DMS153 treated with DMSO at 0.1 percent for 48 hours (cell line): Measurements from ENCODE around the gene DNAJC22.
"Not testable (repeated sequence)": the region's sequence is repeated elsewhere in the genome, so short reads cannot be mapped to it uniquely, and the experiment has no call there.

Experiments used
- DNase-seq: peaks from one replicate; lab custom pipeline; 2025; ENCODE audit not compliant: unreplicated experiment; lab: John Stamatoyannopoulos, UW

DNAJC22 gene

DNA sequence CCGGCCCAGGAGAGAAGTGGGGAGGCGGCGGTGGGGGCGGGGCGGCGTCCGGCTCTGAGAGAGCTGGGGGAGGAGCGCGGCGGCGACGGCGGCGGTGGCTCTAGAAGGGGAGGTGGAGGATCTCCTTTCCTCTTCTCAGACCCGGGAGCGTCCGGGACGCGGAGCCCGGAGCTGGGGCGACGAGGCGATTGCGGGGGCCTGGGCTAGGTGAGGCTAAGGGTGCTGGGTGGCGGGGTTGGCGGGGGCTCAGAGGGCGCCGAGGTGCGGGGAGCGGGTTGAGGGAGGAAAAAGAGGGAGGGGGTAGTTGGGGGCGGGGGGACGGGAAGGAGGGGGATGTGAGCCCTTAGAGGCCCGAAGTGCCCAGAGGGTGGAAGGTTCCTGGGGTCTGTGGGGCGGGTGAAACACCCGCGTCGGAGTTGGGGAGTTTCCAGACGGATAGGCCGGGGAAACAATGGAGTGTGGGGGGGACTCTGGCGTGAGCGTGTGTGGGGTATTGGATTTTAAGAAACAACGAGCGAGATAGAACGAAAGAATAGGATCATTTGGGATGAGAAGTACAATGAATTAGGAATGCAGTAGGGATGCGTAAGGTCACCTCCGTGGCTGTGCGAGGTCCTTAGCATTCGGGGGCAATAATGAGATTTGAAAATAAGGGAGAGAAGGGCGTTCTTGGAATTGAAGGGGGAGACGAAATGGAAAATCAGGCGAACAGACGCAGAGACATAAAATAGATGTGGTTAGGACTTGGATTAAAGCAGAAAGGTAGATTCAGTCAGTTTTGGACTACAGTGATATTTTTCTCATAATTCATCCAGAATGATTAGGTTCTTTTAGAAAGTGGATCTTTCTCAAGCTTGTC is 20.9 kb downstream of the DNAJC22 start, which contains the start of gene SPATS2:
Gene SPATS2 (plus strand): TSS at position 82 of the 859 bp plus-strand sequence. CDS start 93,551 bp downstream, outside the sequence.
- DNase-seq, result no peak

DNA sequence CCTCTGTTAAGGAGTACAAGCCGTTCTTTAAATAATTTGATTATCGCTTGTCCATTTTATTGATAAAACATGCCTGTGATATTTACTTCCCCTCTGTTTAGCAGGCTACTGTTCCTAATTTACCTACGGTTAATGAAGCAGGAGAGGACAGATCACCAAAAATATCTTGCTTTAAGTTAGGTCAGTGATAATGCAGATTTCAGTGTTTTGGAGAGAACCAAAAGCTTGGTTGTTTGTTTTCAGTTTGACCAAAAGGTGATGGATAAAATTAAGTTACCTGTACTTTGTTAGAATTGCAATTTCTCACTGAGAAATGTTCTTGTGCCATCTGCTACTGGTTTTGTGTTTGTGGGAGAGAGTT is 21.5 kb downstream of the DNAJC22 start:
- DNase-seq, result no peak

DNA sequence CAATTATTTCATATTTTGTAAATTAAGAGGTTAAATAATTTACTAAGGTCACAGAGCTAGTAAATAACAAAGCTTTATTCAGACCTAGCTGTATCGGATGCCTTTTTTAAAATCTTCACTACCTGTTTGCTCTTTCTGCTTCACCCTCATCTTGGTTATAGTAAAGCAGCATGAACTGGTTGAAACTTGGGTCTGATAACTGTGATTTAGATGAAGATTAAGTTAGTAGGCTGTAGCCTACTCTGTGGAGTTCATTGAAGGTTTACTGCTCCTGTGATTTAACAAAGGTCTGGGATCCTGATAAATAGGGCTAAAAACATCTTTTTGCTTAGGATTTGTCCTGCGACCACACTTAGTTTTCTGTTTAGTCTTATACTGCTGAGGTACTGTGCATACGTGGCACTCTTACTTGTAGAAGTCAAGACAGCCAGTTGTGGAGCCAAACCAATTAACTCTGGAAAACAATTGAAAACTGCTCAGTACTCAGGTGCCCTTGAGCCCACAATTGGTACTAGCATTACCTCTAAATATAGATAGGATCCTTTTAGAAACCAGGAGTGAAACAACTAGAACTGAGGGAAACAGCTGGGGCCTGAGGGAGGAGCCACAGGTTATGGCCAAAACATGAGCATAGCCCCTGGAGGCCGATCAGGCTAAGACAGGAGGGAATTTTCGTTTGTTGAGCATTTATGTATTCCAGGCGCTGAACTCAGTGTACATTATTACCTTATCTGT is 22.9 kb downstream of the DNAJC22 start:
- DNase-seq, result no peak

DNA sequence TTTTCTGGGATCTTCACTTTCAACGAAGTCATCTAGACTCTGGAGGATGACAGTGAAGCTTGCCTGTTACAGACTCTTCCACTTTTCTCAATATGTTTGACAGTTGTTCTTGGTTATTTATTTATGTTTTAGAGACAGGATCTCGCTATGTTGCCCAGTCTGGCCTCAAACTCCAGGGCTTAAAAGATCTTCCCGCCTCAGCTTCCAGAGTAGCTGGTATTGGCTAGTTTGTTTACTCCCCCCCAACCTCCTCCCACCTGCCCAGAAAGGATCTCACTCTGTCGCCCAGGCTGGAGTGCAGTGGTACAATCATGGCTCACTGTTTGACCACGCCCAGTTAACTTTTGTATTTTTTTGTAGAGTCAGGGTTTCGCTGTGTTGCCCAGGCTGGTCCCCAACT is 23.9 kb downstream of the DNAJC22 start:
- no peak for DNase-seq

DNA sequence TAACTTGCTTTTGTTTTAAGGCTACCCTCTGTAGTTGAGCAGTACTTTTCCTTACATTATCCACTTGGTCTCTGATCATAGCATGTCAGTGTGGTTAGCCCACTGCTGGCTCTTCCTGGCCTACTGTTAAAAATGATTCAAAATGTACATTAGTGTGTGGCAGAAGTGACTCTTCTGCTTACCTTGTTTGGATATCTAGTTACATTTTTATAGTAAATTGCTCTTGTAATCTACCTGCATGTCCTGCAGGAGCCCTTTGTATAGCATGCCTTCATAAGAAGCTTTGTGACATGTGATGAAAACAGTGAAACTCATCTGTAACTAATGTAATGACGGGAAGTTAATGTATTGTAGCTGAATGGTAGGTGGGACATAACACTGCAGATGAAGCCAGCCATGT is 28.7 kb downstream of the DNAJC22 start:
- no peak for DNase-seq

DNA sequence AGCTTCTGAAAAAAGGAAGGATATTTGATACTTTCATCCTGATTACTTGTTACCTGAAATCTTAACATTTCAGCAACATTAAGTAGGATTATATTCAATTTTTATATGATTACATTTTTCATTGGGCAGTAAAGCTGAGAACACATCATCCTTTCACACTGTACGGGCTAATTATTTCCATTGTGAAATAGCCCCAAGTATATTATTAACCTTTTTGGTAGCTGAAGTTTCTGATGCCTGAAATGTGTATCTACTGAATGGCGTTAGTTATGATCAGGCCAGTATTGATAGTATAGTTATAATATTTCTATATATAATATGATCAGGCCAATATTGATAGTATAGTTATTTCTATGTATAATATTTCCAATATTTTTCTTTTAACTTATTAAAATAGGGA is 30.7 kb downstream of the DNAJC22 start:
- no peak for DNase-seq

DNA sequence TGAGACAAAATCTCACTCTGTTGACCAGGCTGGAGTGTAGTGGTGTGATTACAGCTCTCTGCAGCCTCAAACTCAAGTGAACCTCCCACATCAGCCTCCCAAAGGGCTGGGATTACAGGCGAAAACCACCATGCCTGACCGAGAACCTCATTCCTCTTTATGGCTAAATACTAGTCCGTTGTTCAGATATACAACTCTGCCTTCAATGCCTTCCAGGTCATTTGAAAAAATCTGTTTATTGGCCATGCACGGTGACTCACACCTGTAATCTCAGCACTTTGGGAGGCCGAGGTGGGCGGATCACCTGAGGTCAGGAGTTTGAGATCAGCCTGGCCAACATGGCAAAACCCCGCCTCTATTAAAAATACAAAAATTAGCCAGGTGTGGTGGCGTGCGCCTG is 33.5 kb downstream of the DNAJC22 start:
- not testable (repeated sequence) for DNase-seq

DNA sequence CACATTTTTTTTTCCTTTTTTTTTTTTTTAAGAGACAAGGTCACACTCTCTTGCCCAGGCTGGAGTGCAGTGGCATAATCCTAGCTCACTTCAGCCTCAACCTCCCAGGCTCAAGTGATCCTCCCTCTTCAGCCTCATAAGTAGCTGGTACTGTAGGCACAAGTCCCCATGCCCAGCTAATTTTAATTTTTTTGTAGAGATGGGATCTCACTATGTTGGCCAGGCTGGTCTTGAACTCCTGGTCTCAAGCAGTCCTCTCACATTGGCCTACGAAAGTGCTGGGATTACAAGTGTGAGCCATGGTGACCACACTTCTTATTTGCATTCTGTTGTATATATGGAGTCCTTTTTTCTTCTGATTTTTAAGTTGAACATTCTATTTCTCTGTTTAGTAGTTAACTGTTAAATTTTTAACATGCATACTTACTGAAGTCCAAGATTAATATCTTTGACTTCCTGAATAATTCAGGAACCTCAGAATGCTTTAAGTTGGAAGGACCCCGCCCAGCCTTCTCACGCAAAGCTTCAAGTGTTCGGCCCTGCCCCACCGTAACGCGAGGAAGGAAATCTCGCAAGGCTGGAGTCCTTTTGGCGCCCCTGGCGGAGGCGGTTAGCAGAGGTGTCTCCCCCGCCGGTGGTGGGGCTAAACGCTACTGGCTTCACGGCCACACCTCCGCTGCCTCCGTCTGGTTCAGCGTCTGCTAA is 42.1 kb downstream of the DNAJC22 start:
- DNase-seq, result no peak

DNA sequence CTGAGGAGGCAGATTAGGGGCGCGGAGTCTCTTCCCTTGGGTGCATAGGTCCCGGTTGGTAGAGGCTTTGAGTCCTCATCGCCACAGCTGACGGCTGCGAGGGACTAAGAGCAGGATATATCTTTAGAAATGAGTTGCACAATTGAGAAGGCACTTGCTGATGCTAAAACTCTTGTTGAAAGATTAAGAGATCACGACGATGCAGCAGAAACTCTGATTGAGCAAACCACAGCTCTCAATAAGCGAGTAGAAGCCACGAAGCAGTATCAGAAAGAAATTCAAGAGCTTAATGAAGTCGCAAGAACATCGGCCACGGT is 42.7 kb downstream of the DNAJC22 start:
- DNase-seq, result no peak

DNA sequence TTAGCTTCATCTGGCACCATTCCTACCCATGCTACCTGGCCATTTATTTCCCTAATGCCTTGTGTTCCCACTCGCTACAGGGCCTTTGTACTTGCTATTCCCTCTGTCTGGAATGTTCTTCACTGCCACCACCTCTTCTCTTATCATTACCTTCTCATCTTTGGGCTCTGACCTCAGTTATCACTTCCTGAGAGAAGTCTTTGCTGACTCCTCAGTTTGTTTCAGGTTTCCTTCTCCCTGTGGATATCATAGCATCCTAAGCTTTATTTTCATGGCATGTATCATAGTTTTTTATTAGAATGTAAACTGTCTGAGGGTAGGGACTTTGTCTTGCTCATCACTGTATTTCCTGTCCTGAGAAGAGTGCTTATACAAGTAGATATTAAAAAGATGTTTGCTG is 50.3 kb downstream of the DNAJC22 start:
- DNase-seq, result no peak

DNA sequence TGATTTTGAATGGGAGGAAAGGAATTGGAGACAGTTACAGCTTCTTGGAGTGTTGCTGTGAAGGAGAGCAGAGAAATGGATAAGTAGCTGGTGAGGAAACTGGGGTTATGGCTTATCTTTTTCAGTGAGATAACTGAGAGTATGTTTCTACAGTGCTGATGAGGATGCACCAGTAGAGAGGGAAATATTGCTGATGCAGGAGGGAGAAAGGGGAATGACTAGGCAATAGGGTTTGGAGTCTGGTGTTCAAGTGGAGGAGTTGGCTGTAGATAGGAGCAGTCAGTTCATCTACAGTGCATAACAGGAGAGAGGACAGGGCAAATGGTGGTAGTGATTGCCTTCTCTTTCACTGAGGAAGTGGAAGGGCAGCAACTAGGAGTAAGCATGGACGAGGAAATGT is 53.6 kb downstream of the DNAJC22 start:
- DNase-seq, result no peak
